Erythroblast (primary cell): Measurements from ENCODE around the gene CHERP.
A peak's percentile ranks its signal among the peaks of the same experiment; 100 is the strongest.

Experiments
- DNase-seq, 2 experiments: peaks; one replicate each; lab custom pipeline; 2025; lab: John Stamatoyannopoulos, UW
- GATA1 ChIP-seq: IDR thresholded peaks from 2 replicates; pipeline ENCODE4 v1.6.1; 2011; ENCODE audit warnings: low read depth, mild to moderate bottlenecking, control low read depth, low read length, moderate library complexity
- POLR2A ChIP-seq: IDR thresholded peaks from 2 replicates; pipeline ENCODE4 v1.6.1; 2011; ENCODE audit warnings: mild to moderate bottlenecking, low read length

The CHERP gene

DNA sequence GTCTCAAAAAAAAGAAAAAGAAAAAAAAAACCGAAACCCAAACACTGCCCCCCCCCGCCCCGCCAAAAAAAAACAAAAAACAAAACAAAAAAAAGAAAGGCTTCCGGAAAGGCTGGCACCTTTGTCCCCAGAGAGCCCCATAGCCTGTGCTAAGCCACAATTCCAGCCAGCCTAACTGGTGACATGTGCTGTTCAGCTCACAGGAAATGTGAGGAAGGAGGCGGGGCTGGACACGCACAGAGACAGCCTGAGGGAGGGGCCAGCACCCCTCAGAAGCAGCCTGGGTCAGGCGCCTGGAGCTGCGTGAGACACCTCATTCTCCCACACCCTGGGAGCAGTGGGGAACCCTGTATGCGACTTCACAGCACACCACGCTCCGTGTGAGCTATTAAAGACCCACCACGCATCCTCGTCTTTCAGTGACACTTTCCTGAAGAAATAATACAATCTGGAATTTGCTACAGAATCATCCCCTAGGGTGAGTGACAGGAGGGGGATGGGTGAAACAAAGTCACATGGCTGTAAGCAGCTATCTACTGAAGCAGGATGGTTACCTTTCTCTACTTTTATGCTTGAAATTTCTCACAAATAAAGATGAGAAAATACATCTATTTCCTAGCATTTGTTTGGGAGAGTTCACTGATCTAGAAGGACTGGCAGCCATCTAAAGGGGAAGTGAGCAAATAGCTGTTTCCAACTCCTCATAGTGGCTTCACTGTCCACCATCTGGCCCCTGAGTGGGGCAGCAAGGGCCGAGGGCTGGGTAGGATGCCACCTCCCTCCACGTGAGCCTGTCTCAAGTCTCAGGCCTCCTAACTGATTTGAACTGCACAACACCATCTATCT lies 42.2 kb upstream of the CHERP start:
- TF ChIP-seq GATA1, result no peak
- TF ChIP-seq POLR2A, result peak; percentile 32
- DNase-seq, result peak; percentile 73 to 76

- no peak for DNase-seq
- TF ChIP-seq POLR2A (no peak), GATA1 (no peak)
These were observed 40.4 kb upstream of the CHERP start for GRCh38 chr19:16582486-16583261.

DNA sequence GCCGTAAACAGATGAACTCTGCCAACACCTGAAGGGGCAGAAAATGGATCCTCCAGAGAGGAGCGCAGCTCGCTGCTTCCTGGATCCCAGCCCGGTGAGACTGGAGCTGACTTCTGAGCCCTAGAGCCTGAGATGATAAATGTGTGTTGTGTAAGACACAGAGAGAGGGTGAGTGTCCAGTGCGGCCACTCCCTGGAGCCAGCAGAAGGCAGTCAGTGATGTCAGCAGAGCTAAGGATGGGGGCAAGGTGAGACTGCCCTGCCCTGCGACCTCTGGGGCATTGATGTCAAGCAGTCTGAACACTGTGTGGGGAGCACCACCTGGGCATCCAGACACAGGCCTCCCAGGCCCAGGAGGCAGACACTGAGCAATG lies 39.7 kb upstream of the CHERP start:
- TF ChIP-seq POLR2A, result no peak
- no peak for TF ChIP-seq GATA1
- DNase-seq, result no peak

- TF ChIP-seq GATA1, result no peak
- no peak for TF ChIP-seq POLR2A
These were observed 39.1 kb upstream of the CHERP start for GRCh38 chr19:16581145-16581970.

GRCh38 chr19:16579381-16579780 lies 37.1 kb upstream of the CHERP start:
- DNase-seq, result no peak
- TF ChIP-seq GATA1, result no peak
- no peak for TF ChIP-seq POLR2A

More at GRCh38 chr19:16581145-16581970, 39.1 kb upstream of the CHERP start:
- DNase-seq, result peak; percentile 19 to 27

DNA sequence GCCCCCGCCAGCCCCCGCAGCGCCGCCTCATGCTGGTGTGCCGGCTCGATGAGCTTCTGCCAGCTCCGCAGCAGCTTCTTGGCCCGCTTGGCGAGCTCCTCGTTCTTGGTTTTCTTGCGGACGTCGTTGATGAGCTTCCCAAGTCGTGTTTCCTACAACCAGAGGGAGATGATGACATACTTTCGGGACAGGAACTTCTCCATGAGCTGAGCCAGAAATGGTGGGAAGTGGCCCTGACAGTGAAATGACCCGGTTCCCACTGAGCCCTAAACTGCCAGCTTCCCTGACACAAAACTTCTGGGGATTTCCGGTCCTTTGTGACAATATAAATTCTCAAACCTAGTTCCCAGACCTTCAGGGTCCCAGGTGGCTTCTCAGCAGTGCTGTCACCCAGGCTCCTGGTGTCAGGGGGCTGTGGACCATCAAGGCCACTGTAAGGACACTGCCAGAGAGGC lies 35.3 kb upstream of the CHERP start:
- no peak for DNase-seq
- TF ChIP-seq GATA1 (no peak), POLR2A (no peak)

DNA sequence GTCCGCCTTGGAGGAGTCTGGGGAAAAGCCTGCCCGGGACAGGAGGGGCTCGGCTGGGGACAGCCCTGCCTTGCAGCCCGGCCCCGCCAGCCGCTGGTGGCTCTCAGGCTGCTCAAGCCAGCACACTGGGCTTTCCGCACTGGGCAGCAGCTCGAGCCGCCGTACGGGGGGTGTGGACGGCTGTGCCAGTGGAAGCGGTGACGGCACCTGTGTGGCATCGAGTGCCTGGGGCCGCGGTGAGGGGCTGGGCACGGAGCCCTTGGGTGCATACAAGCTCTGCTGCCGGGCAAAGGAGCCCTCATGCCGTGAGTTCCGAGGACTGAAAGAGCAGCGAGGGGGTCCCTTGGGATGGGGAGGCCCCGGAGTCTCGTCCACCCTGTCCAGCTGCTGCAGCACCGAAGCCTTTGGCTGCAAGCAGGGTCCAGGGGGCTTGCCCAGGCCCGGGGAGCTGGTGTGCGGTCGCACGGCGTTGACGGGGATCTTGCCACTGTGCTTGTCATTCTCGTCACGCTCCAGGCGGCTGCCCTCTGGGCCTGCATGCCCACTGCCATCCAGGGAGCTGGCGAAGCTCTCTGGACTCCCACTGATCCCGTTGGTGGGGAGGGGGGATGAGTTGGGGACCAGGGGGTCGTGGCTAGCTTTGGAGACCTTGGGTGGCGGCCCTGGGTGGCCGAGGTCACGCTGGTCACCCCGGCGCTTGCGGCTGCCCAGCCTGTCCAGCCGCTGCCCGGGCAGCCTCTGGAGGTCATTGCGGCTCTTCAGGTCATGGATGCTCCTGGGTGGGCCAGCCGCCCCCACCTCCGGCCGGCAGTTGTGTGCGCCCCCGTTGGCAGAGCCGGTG lies 34.7 kb upstream of the CHERP start:
- DNase-seq, result no peak
- TF ChIP-seq GATA1 (no peak), POLR2A (no peak)

GRCh38 chr19:16575861-16576689 lies 33.8 kb upstream of the CHERP start:
- TF ChIP-seq GATA1, result no peak
- no peak for TF ChIP-seq POLR2A

GRCh38 chr19:16575282-16575681 lies 33.0 kb upstream of the CHERP start:
- no peak for DNase-seq
- no peak for TF ChIP-seq GATA1
- no peak for TF ChIP-seq POLR2A

More at GRCh38 chr19:16575861-16576689, 33.8 kb upstream of the CHERP start:
- no peak for DNase-seq

GRCh38 chr19:16573925-16574324 lies 31.7 kb upstream of the CHERP start:
- TF ChIP-seq POLR2A (no peak), GATA1 (no peak)
- no peak for DNase-seq

- TF ChIP-seq POLR2A, result no peak
- TF ChIP-seq GATA1, result no peak
- no peak for DNase-seq
These were observed 31.1 kb upstream of the CHERP start for GRCh38 chr19:16573296-16573695.

GRCh38 chr19:16572332-16573211 lies 30.3 kb upstream of the CHERP start, which contains the start of gene SLC35E1:
Gene SLC35E1, minus strand, starts transcription at chr19:16572415. Its CDS starts 51 bp downstream, at chr19:16572364.
- peak; percentile 97 to 98 for DNase-seq
- TF ChIP-seq POLR2A (peak; percentile 73), GATA1 (no peak)
